ENCODE data around the gene TANGO6.
A peak's percentile ranks its signal among the peaks of the same experiment; 100 is the strongest.

TANGO6 gene

GRCh38 chr16:68960910-68961309 lies 117.6 kb downstream of the TANGO6 start:
- ChIA-PET POLR2A (no interaction called here), CTCF (no interaction called here)
- WGBS (ENCODE audit: insufficient coverage) = 89% methylated on average over 3 of the region's 5 CpGs

GRCh38 chr16:68961778-68962402 lies 118.6 kb downstream of the TANGO6 start:
- peak in 2 of 3 donors; percentile 59 to 64 for DNase-seq
- 40% methylated on average over 1 of the region's 4 CpGs for WGBS (ENCODE audit: insufficient coverage)
- CTCF ChIA-PET = no interaction called here
- H3K4me3 ChIP-seq (ENCODE audit: control insufficient read depth in 1 of 7, extremely low read depth in 1 of 7, insufficient read depth in 4 of 7, low read depth in 2 of 7, low read length in 6 of 7) = no peak overlapping the region
- peaks cover 0 to 3% (median 0%) of the 10 kb centered on the region in 5 experiments for H3K9me3 ChIP-seq (ENCODE audit: control extremely low read depth in 1 of 5, control insufficient read depth in 4 of 5, insufficient read depth in 2 of 5, low read depth in 1 of 5, low read length in 4 of 5)
- H3K4me1 ChIP-seq (ENCODE audit: control extremely low read depth in 1 of 4, control insufficient read depth in 4 of 4, insufficient read depth in 4 of 4, low read length in 3 of 4) = peaks cover 0 to 17% (median 0%) of the 10 kb centered on the region in 4 experiments
- POLR2A ChIA-PET = no interaction called here
- H3K27ac ChIP-seq (ENCODE audit: insufficient read depth in 1 of 2, low read depth in 1 of 2, low read length in 2 of 2, poor library complexity in 1 of 2, severe bottlenecking in 2 of 2) = no peak overlapping the region
- H3K27me3 ChIP-seq (replicated peaks in 2 of 5; ENCODE audit: control insufficient read depth in 4 of 5, insufficient read depth in 5 of 5, low read length in 4 of 5) = no peaks in the 10 kb centered on the region
- no peaks in the 10 kb centered on the region for H3K36me3 ChIP-seq (ENCODE audit: control insufficient read depth in 4 of 4, insufficient read depth in 4 of 4, low read length in 3 of 4)

More at GRCh38 chr16:68960910-68961309, 117.6 kb downstream of the TANGO6 start:
- peaks cover 0 to 17% (median 0%) of the 10 kb centered on the region in 4 experiments for H3K4me1 ChIP-seq (ENCODE audit: control extremely low read depth in 1 of 4, control insufficient read depth in 4 of 4, insufficient read depth in 4 of 4, low read length in 3 of 4)
- H3K27ac ChIP-seq (ENCODE audit: insufficient read depth in 1 of 2, low read depth in 1 of 2, low read length in 2 of 2, poor library complexity in 1 of 2, severe bottlenecking in 2 of 2) = no peak overlapping the region
- H3K36me3 ChIP-seq (ENCODE audit: control insufficient read depth in 4 of 4, insufficient read depth in 4 of 4, low read length in 3 of 4) = no peaks in the 10 kb centered on the region
- DNase-seq = no peak
- peaks cover 0 to 3% (median 0%) of the 10 kb centered on the region in 5 experiments for H3K9me3 ChIP-seq (ENCODE audit: control extremely low read depth in 1 of 5, control insufficient read depth in 4 of 5, insufficient read depth in 2 of 5, low read depth in 1 of 5, low read length in 4 of 5)
- no peaks in the 10 kb centered on the region for H3K27me3 ChIP-seq (replicated peaks in 2 of 5; ENCODE audit: control insufficient read depth in 4 of 5, insufficient read depth in 5 of 5, low read length in 4 of 5)
- no peak overlapping the region for H3K4me3 ChIP-seq (ENCODE audit: control insufficient read depth in 1 of 7, extremely low read depth in 1 of 7, insufficient read depth in 4 of 7, low read depth in 2 of 7, low read length in 6 of 7)

- no peaks in the 10 kb centered on the region for H3K9me3 ChIP-seq (ENCODE audit: control extremely low read depth in 1 of 5, control insufficient read depth in 4 of 5, insufficient read depth in 2 of 5, low read depth in 1 of 5, low read length in 4 of 5)
- no peak overlapping the region for H3K4me3 ChIP-seq (ENCODE audit: control insufficient read depth in 1 of 7, extremely low read depth in 1 of 7, insufficient read depth in 4 of 7, low read depth in 2 of 7, low read length in 6 of 7)
- ChIA-PET POLR2A (no interaction called here), CTCF (interaction anchor here (0.9 kb wide), 1 partner anchor 17 kb away, joined by 3 read pairs; no protein-coding TSS in a partner anchor)
- peaks cover 0 to 4% (median 0%) of the 10 kb centered on the region in 4 experiments for H3K36me3 ChIP-seq (ENCODE audit: control insufficient read depth in 4 of 4, insufficient read depth in 4 of 4, low read length in 3 of 4)
- DNase-seq = no peak
- 100% methylated on average over 2 of the region's 2 CpGs for WGBS (ENCODE audit: insufficient coverage)
- peaks cover 0 to 7% (median 0%) of the 10 kb centered on the region in 4 experiments for H3K4me1 ChIP-seq (ENCODE audit: control extremely low read depth in 1 of 4, control insufficient read depth in 4 of 4, insufficient read depth in 4 of 4, low read length in 3 of 4)
- no peaks in the 10 kb centered on the region for H3K27me3 ChIP-seq (replicated peaks in 2 of 5; ENCODE audit: control insufficient read depth in 4 of 5, insufficient read depth in 5 of 5, low read length in 4 of 5)
- H3K27ac ChIP-seq (ENCODE audit: insufficient read depth in 1 of 2, low read depth in 1 of 2, low read length in 2 of 2, poor library complexity in 1 of 2, severe bottlenecking in 2 of 2) = no peak overlapping the region
Observed at GRCh38 chr16:68969338-68969737, 126.0 kb downstream of the TANGO6 start.

- no peaks in the 10 kb centered on the region for H3K9me3 ChIP-seq (ENCODE audit: control extremely low read depth in 1 of 5, control insufficient read depth in 4 of 5, insufficient read depth in 2 of 5, low read depth in 1 of 5, low read length in 4 of 5)
- peaks cover 0 to 15% (median 0%) of the 10 kb centered on the region in 4 experiments for H3K36me3 ChIP-seq (ENCODE audit: control insufficient read depth in 4 of 4, insufficient read depth in 4 of 4, low read length in 3 of 4)
- DNase-seq = no peak
- no peak overlapping the region for H3K4me3 ChIP-seq (ENCODE audit: control insufficient read depth in 1 of 7, extremely low read depth in 1 of 7, insufficient read depth in 4 of 7, low read depth in 2 of 7, low read length in 6 of 7)
- no peak overlapping the region for H3K27ac ChIP-seq (ENCODE audit: insufficient read depth in 1 of 2, low read depth in 1 of 2, low read length in 2 of 2, poor library complexity in 1 of 2, severe bottlenecking in 2 of 2)
- ChIA-PET CTCF (no interaction called here), POLR2A (no interaction called here)
- H3K4me1 ChIP-seq (ENCODE audit: control extremely low read depth in 1 of 4, control insufficient read depth in 4 of 4, insufficient read depth in 4 of 4, low read length in 3 of 4) = peaks cover 0 to 7% (median 0%) of the 10 kb centered on the region in 4 experiments
- no CpG with 5 or more reads among the region's 4 CpGs for WGBS (ENCODE audit: insufficient coverage)
- no peaks in the 10 kb centered on the region for H3K27me3 ChIP-seq (replicated peaks in 2 of 5; ENCODE audit: control insufficient read depth in 4 of 5, insufficient read depth in 5 of 5, low read length in 4 of 5)
Observed at GRCh38 chr16:68972013-68972412, 128.7 kb downstream of the TANGO6 start.

- ChIA-PET POLR2A (no interaction called here), CTCF (no interaction called here)
- no peak overlapping the region for H3K4me3 ChIP-seq (ENCODE audit: control insufficient read depth in 1 of 7, extremely low read depth in 1 of 7, insufficient read depth in 4 of 7, low read depth in 2 of 7, low read length in 6 of 7)
- peaks cover 0 to 15% (median 0%) of the 10 kb centered on the region in 4 experiments for H3K36me3 ChIP-seq (ENCODE audit: control insufficient read depth in 4 of 4, insufficient read depth in 4 of 4, low read length in 3 of 4)
- H3K4me1 ChIP-seq (ENCODE audit: control extremely low read depth in 1 of 4, control insufficient read depth in 4 of 4, insufficient read depth in 4 of 4, low read length in 3 of 4) = peaks cover 0 to 7% (median 0%) of the 10 kb centered on the region in 4 experiments
- no peaks in the 10 kb centered on the region for H3K27me3 ChIP-seq (replicated peaks in 2 of 5; ENCODE audit: control insufficient read depth in 4 of 5, insufficient read depth in 5 of 5, low read length in 4 of 5)
- no peaks in the 10 kb centered on the region for H3K9me3 ChIP-seq (ENCODE audit: control extremely low read depth in 1 of 5, control insufficient read depth in 4 of 5, insufficient read depth in 2 of 5, low read depth in 1 of 5, low read length in 4 of 5)
- WGBS (ENCODE audit: insufficient coverage) = 84% methylated on average over 3 of the region's 4 CpGs
- DNase-seq = no peak
- H3K27ac ChIP-seq (ENCODE audit: insufficient read depth in 1 of 2, low read depth in 1 of 2, low read length in 2 of 2, poor library complexity in 1 of 2, severe bottlenecking in 2 of 2) = no peak overlapping the region
Observed at GRCh38 chr16:68972720-68973119, 129.4 kb downstream of the TANGO6 start.

GRCh38 chr16:68973611-68974120 lies 130.3 kb downstream of the TANGO6 start:
- no peak overlapping the region for H3K4me3 ChIP-seq (ENCODE audit: control insufficient read depth in 1 of 7, extremely low read depth in 1 of 7, insufficient read depth in 4 of 7, low read depth in 2 of 7, low read length in 6 of 7)
- DNase-seq = no peak
- H3K36me3 ChIP-seq (ENCODE audit: control insufficient read depth in 4 of 4, insufficient read depth in 4 of 4, low read length in 3 of 4) = peaks cover 0 to 15% (median 0%) of the 10 kb centered on the region in 4 experiments
- peaks cover 0 to 7% (median 0%) of the 10 kb centered on the region in 4 experiments for H3K4me1 ChIP-seq (ENCODE audit: control extremely low read depth in 1 of 4, control insufficient read depth in 4 of 4, insufficient read depth in 4 of 4, low read length in 3 of 4)
- no peaks in the 10 kb centered on the region for H3K27me3 ChIP-seq (replicated peaks in 2 of 5; ENCODE audit: control insufficient read depth in 4 of 5, insufficient read depth in 5 of 5, low read length in 4 of 5)
- H3K27ac ChIP-seq (ENCODE audit: insufficient read depth in 1 of 2, low read depth in 1 of 2, low read length in 2 of 2, poor library complexity in 1 of 2, severe bottlenecking in 2 of 2) = no peak overlapping the region
- H3K9me3 ChIP-seq (ENCODE audit: control extremely low read depth in 1 of 5, control insufficient read depth in 4 of 5, insufficient read depth in 2 of 5, low read depth in 1 of 5, low read length in 4 of 5) = no peaks in the 10 kb centered on the region
- POLR2A ChIA-PET = no interaction called here
- CTCF ChIA-PET = no interaction called here
- 100% methylated on average over 7 of the region's 7 CpGs for WGBS (ENCODE audit: insufficient coverage)

GRCh38 chr16:68978303-68978954 lies 135.1 kb downstream of the TANGO6 start:
- H3K9me3 ChIP-seq (ENCODE audit: control extremely low read depth in 1 of 5, control insufficient read depth in 4 of 5, insufficient read depth in 2 of 5, low read depth in 1 of 5, low read length in 4 of 5) = no peaks in the 10 kb centered on the region
- H3K27ac ChIP-seq (ENCODE audit: insufficient read depth in 1 of 2, low read depth in 1 of 2, low read length in 2 of 2, poor library complexity in 1 of 2, severe bottlenecking in 2 of 2) = no peak overlapping the region
- ChIA-PET POLR2A (interaction anchor here (0.6 kb wide), 2 partner anchors 29 to 59 kb away, joined by 3 read pairs; no protein-coding TSS in a partner anchor), CTCF (interaction anchor here (0.6 kb wide), 1 partner anchor 135 kb away, joined by 3 read pairs; the partner anchor contains the start of gene TANGO6)
- WGBS (ENCODE audit: insufficient coverage) = no CpG with 5 or more reads among the region's 2 CpGs
- no peak for DNase-seq
- H3K36me3 ChIP-seq (ENCODE audit: control insufficient read depth in 4 of 4, insufficient read depth in 4 of 4, low read length in 3 of 4) = peaks cover 0 to 15% (median 0%) of the 10 kb centered on the region in 4 experiments
- no peak overlapping the region for H3K4me3 ChIP-seq (ENCODE audit: control insufficient read depth in 1 of 7, extremely low read depth in 1 of 7, insufficient read depth in 4 of 7, low read depth in 2 of 7, low read length in 6 of 7)
- H3K27me3 ChIP-seq (replicated peaks in 2 of 5; ENCODE audit: control insufficient read depth in 4 of 5, insufficient read depth in 5 of 5, low read length in 4 of 5) = no peaks in the 10 kb centered on the region
- no peaks in the 10 kb centered on the region for H3K4me1 ChIP-seq (ENCODE audit: control extremely low read depth in 1 of 4, control insufficient read depth in 4 of 4, insufficient read depth in 4 of 4, low read length in 3 of 4)
